ENCODE measurements around the gene MYL6B.

MYL6B gene

GRCh38 chr12:56124133-56124532 lies 28.3 kb upstream of the MYL6B start:
- no peak for DNase-seq

GRCh38 chr12:56126732-56127239 lies 25.6 kb upstream of the MYL6B start:
- no peak for DNase-seq

DNA sequence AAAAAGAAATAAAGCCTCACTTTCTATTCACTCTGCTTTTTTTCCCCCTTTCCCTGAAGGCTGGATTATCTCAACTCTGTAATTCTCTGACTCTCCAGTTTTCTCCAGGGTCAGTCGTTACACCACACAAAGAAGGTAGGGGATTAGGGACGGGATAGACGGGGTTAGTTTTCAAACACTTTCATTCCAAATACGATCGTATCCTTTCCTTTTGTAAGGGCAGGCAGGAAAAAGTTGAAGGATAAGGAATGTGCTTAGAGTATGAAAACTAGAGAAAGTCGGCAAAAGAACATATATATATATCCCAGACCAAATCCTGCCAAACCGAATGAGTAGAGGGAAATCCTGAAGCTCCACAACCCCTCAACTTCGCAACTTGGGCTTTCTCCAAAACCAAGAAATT lies 24.9 kb upstream of the MYL6B start:
- no peak for DNase-seq

GRCh38 chr12:56127888-56128669 lies 24.3 kb upstream of the MYL6B start, which contains the start of gene ESYT1:
TSS of gene ESYT1 (plus strand) at chr12:56128267. CDS start at chr12:56128320, 53 bp downstream.
- DNase-seq = peak; percentile 100

DNA sequence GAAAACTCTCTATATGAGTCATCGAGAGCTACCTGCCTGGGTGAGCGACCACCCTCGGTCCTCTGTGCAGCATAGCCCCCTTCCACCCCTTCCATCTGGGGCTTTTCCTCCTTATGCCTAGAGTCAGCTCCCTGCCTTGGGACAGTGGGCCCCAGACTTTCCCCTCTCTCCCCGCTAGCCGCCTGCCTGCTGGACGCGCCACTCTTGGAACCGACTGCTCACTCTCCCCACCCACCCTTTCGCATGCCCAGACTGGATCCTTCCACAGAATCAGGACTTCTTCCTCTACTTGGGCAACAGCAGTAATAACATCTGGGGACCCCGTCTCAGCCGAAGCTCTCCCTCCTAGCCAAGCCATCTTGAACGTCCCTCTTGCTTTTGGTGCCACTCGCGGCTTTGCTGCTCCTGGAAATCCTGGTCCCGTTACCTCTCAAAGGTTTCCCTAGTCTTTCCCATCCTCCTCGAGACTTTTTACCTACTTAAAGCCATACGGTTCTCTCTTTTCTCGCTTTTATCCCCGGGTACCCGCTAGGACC lies 23.6 kb upstream of the MYL6B start:
- no peak for DNase-seq

DNA sequence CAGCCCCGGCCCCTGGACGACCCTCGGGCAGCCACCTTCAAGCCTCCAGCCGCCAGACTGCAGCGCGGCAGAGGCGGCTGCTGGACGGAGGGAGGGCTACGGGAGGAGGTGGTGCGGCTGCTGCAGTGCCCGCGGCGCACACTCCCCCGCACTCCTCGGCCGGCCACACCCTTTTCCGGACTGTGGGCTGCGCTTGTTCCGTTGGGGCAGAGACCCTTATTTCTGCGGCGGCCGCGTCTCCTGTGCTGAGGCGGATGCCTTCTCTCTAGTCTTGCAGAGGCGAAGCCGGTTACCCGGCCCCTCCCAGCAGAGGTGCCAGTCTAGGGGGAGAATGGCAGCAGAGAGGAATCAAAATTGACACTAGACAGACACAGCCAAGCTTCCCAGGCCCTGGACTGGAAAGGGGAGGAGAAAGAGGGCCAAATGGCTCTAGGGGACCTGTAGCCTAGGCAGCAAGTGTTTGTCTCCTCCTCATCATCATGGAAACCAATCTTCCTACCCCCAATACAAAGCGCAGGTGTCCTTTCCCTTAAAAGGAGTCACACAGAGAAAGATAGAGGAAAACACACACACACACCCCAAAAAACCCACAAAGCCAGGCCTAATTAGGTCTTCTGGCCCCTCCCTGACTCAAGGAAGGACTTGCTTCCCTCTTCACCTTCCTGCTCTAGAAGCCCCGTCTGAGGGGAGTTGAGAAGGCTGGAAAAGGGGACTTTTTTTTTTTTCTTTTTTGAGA lies 23.0 kb upstream of the MYL6B start:
- DNase-seq = peak; percentile 92

DNA sequence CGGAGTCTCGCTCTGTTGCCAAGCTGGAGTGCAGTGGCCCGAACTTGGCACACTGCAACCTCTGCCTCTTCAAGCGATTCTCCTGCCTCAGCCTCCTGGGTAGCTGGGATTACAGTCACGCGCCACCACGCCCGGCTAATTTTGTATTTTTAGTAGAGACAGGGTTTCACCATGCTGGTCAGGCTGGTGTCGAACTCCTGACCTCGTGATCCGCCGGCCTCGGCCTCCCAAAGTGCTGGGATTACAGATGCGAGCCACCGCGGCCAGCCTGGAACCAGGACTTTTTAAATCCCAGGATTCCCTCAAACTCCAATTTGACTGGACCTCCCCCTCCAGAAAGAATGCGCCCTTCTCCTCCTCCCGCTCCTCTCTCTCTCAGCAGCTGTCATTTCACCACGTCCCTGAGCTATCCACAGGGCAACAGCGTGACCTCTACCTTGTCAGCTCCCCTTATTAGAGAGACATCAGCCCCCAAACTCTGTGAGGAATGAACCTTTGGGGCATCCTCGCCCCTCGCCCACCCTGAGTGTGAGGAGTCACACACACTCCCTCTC lies 22.4 kb upstream of the MYL6B start:
- no peak for DNase-seq

- no peak for DNase-seq
Measured at GRCh38 chr12:56130876-56131275, 21.5 kb upstream of the MYL6B start.

DNA sequence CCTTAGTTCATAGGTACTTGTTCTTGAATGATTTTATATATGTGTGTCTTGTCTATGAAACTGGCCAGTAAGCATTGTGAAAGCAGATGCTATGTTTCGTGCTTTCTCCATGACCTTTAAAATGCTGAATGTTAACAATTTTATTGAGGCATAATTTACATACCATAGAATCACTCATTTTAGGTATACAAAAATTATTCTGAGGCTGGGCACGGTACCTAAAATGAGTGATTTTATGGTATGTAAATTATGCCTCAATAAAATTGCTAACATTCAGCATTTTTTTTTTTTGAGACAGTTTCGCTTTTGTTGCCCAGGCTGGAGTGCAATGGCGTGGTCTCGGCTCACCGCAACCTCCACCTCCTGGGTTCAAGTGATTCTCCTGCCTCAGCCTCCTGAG lies 17.5 kb upstream of the MYL6B start:
- no peak for DNase-seq

- no peak for DNase-seq
Measured at GRCh38 chr12:56137853-56138571, 14.4 kb upstream of the MYL6B start.

DNA sequence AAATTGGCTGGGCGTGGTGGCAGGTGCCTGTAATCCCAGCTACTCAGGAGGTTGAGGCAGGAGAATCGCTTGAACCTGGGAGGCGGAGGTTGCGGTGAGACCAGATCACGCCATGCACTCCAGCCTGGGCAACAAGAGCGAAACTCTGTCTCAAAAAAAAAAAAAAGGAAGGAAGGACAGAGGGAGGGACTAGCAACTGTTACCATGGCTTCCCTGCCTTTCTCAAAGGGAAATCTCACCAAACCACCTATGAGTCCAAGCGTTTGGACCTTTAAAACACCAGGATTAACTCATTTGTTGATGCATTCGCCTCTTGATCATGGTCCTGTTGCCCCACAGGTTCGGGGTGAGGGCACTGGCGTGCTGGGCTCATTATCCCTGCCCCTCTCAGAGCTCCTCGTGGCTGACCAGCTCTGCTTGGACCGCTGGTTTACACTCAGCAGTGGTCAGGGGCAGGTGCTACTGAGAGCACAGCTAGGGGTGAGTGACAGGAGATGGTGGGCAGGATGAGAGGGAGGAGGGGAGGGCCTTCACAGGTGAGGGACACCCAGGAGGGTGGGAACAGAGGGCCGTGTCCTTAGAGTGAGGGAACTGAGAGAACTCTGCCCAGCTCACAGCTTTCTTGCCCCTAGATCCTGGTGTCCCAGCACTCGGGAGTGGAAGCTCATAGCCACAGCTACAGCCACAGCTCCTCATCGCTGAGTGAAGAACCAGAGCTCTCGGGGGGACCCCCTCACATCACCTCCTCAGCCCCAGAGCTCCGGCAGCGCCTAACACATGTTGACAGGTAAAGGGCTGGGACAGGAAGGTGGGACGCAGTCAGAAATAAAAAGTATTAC lies 10.2 kb upstream of the MYL6B start:
- DNase-seq = no peak

DNA sequence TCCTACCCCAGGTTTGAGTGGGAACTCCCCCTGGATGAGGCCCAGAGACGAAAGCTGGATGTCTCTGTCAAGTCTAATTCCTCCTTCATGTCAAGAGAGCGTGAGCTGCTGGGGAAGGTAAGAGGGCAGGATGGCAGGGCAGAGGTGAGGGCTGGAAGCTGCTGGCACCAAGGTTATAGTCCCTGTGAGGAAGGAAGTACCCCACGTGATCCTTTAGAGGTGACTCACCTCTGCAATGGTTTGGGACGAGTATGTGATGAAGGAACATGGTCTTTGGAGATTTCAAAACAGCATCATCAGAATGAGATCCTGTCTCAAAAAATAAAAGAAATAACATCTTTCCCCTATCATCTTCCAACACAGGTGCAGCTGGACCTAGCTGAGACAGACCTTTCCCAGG lies 9.2 kb upstream of the MYL6B start:
- no peak for DNase-seq

DNA sequence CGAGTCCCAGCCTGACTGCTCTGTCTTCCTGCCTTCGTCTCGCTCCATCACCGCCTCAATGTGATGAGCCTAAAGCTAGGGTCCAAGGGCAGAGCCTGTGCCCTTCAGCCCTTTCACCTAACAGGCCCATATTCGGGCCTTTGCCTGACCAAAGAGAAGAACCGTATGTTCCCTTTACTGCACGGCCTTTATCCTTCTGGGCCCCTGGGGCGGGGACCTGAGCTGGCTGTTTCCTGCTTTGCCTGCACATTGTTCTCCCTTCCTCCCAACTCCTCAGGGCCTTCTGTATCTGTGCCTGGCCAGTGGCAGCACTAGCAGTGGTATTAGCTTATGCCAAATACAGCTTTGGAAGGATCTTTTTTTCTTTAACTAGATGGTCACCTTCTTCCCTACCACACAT lies 8.5 kb upstream of the MYL6B start:
- DNase-seq = no peak

DNA sequence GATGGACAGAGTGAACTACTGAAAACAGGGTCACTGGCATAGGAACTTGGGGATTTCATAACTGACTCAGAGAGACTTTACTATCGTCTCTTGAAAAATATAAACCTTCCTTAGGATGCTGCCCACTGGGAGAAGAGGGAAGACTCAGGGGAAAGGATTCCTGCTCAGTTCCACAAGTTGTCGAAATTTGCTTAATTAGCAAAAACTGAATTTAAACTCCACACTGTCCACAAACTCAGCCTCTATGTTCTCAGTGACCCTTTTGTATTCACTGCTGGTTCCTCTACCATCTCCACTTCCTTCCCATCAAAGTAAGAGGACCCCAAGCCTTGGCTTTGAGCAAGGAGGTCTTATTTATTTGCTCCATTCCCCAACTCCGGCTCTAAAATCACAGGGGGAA lies 7.2 kb upstream of the MYL6B start:
- no peak for DNase-seq

- no peak for DNase-seq
Measured at GRCh38 chr12:56146492-56147460, 5.6 kb upstream of the MYL6B start.

DNA sequence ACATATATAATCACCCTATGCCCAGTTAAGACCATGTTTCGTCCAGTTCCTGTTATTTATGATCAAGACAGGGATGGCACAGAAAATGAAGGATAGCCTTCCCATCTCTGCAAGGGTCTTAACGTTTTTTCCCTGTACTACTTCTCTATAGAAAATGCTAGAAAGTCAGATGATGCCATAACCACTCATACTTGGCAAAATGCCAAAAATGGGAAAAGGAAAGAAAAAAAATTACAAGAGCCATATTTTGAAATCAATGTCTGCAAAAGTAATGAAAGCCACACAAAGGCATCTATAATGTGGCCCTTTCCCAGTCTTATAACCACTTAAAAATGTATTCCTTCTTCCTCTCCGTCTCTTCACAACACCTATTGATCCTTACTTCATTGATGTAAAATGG lies 1.8 kb upstream of the MYL6B start:
- DNase-seq = no peak

DNA sequence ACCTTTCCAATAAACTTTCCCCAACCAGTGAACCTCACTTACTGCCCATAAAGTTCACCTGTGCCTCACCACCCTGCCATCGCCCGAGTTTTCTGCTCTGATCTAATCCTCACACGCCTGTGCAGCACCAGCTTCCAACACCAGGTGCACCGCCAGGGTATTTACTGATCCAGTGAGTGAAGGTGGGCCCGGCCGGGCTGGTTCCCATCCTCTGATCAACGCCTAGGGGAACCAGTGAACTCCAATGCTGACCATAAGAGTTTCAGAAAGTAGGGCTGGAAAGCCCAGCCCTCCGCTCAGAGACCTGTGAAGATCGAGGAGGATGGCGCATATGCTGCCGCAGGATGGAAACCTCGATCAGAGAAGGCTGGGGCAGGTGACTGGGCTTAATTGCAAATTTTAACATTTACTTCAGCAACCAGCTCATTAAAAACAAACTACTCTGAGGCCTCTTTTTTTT lies 685 bp upstream of the MYL6B start:
- peak; percentile 88 for DNase-seq

DNA sequence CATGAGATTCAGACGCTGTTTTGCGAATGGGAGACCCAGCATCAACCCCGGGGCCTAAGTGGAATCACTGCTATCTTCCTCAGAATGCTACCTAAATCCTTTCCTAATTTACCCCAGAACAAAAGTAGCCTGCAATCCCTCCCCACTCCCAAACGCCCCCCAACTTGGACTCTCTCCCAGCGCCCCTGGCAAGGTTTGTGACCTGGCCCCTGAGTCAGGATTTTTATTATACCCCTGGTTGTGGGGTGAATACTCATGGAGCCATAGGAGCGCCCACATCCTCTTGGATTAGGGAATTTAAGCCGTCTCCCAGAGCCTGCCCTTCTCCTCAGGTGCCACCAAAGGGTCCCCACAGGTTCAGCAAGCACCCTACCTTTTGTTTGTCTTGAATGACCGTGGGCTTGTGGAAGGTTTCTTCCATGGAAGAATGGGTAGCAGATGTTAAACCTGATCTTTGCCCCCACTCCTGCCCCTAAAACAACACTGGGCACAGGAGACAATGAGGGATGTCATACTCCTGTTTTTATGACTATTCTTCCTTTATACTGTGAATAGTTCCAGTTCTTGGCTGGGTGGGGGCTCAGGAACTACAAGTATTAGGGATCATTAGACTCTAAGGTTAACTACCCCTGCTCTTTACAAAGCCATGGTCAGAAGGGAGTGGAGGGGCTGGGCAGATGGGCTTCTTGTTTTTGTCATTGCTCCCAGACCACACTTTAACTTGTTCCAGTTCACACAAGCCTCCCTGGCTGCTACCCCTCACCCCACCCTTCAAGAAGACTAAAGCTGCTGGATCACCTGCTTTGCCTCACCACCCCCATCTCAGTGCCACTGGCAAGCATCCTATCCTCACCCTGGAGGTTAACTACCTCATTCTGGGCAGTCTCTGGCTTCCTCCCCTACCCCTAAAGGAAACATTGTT lies 630 bp downstream of the MYL6B start:
- no peak for DNase-seq

DNA sequence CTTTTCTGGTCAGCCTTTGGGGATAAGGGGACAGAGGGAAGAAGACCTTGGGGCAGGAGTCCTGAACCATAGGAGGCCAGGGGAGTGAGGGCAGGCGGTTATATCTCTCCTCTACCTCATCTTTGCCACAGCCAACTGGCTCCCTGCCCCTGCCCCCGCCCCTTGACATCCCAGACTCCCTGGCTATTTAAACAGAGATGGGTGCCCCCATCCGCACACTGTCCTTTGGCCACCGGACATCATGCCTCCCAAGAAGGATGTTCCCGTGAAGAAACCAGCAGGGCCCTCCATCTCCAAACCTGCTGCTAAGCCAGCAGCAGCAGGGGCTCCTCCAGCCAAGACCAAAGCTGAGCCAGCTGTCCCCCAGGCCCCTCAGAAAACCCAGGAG lies 1.3 kb downstream of the MYL6B start:
- DNase-seq = no peak

Measured in islet precursor cell (in vitro differentiated cells).